Body of pancreas (tissue), 4 donors: Measurements from ENCODE around the gene RELA. TPM values are rescaled to one million over a fixed set of nuclear protein-coding genes. Genes with fewer than 3 reads are reported as not detected.

Experiments
- ATAC-seq: fragments of 150-250 bp; one replicate; pipeline ENCODE4 v1.9.1; 2016
- DNase-seq, 4 donors: peaks; one replicate each; pipeline ENCODE4 v3.0.0-alpha.2; 2019
- H3K27ac ChIP-seq, 4 donors: fragments of 200-600 bp; sonication (generic); 1 replicate in 3 of 4; 2 replicates in 1 of 4; pipeline versions ENCODE4 v1.5.1 to v1.6.1; 2016 to 2019; ENCODE audit warnings: mild to moderate bottlenecking in 1 of 4, mixed read lengths in 1 of 4, moderate library complexity in 1 of 4
- H3K27me3 ChIP-seq, 2 donors: fragments of 200-600 bp; sonication (generic); one replicate each; pipeline ENCODE4 v1.6.0; 2016; ENCODE audit warnings: mild to moderate bottlenecking in 1 of 2
- H3K36me3 ChIP-seq, 2 donors: fragments of 200-600 bp; sonication (generic); replicated peaks in 1 of 2; 2 replicates each; pipeline ENCODE4 v1.5.1; 2016; ENCODE audit warnings: low read depth in 2 of 2; ENCODE audit not compliant: insufficient read depth in 1 of 2
- H3K4me1 ChIP-seq: fragments of 200-600 bp; sonication (generic); one replicate; pipeline ENCODE4 v1.6.0; 2016
- H3K4me3 ChIP-seq, 2 donors: fragments of 200-600 bp; sonication (generic); 1 replicate in 1 of 2; 2 replicates in 1 of 2; pipeline ENCODE4 v1.5.1; 2016 to 2019
- H3K9me3 ChIP-seq, 3 donors: fragments of 200-600 bp; sonication (generic); 1 replicate in 2 of 3; 2 replicates in 1 of 3; pipeline ENCODE4 v1.5.1; 2016
- POLR2A ChIP-seq, 3 donors: fragments of 450-650 bp; IDR thresholded peaks; one replicate each; pipeline ENCODE4 v1.6.1; 2016; ENCODE audit warnings: antibody characterized with exemption in 3 of 3, mild to moderate bottlenecking in 2 of 3
- WGBS, 2 donors: methylation state at CpG; one replicate each; pipeline ENCODE4 v1.1.5; 2017; 5-methylcytosine and 5-hydroxymethylcytosine counted together
- intact Hi-C: fragments of 100-400 bp; cut with DNase I; formaldehyde crosslinking; loops from one replicate; pipeline ENCODE4 v1.15.1; 2023
- total RNA-seq, 2 donors: library from RNA; depleted of rRNA; stranded (reverse); fragments of >200 nt; gene quantifications; one replicate each; pipeline ENCODE4 v1.1.0, GENCODE V29; 2016
- TF ChIP-seq, protein P1 (sequence below), 7 experiments: fragments of 450-650 bp in 4 of 7; fragments of 200-600 bp in 3 of 7; sonication (generic) in 3 of 7; IDR thresholded peaks; one replicate each; pipeline ENCODE4 v1.5.1; 2016 to 2019; ENCODE audit warnings: antibody characterized with exemption in 7 of 7

The RELA gene
- total RNA-seq, 2 donors from 2014 or later: 27.5 to 45.8 TPM

DNA sequence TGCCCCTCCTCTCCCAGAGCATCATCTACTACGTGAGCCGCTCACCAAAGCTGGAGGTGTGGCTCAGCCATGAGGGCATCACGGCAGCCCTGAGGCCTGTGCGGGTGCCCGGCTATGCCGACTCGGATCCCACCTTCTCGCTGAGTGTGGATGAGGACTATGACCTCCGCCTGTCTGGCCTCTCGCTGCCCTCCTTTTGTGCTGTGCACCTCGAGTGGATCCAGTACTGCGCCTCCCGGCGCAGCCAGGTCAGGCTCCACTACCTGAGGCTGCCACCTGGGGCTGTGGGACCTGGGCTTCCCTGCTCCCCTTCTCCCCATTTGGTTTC, 28.6 kb downstream of the RELA start:
- Histone ChIP-seq H3K4me1 (peaks cover 30% of the 10 kb centered on the region), H3K27me3 (no peaks in the 10 kb centered on the region), H3K36me3 (peaks cover 8 to 31% of the 10 kb centered on the region in 2 donors), H3K4me3 (no peak overlapping the region), H3K27ac (no peak overlapping the region), H3K9me3 (no peaks in the 10 kb centered on the region)
- DNase-seq (no peak), ATAC-seq (no peak)
- TF ChIP-seq, protein P1, sequence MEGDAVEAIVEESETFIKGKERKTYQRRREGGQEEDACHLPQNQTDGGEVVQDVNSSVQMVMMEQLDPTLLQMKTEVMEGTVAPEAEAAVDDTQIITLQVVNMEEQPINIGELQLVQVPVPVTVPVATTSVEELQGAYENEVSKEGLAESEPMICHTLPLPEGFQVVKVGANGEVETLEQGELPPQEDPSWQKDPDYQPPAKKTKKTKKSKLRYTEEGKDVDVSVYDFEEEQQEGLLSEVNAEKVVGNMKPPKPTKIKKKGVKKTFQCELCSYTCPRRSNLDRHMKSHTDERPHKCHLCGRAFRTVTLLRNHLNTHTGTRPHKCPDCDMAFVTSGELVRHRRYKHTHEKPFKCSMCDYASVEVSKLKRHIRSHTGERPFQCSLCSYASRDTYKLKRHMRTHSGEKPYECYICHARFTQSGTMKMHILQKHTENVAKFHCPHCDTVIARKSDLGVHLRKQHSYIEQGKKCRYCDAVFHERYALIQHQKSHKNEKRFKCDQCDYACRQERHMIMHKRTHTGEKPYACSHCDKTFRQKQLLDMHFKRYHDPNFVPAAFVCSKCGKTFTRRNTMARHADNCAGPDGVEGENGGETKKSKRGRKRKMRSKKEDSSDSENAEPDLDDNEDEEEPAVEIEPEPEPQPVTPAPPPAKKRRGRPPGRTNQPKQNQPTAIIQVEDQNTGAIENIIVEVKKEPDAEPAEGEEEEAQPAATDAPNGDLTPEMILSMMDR (IDR thresholded peaks at IDR 0.05): no peak
- no peak for TF ChIP-seq POLR2A (IDR thresholded peaks at IDR 0.05)
- intact Hi-C loops: no loop called here
- 94 to 99% methylated on average over 6 to 13 of the region's 14 CpGs for WGBS, 2 donors

GRCh38 chr11:65633390-65634108, 29.2 kb downstream of the RELA start:
- TF ChIP-seq, protein P1 (IDR thresholded peaks at IDR 0.05): no peak
- TF ChIP-seq POLR2A (IDR thresholded peaks at IDR 0.05): no peak
- Histone ChIP-seq H3K4me1 (peaks cover 27% of the 10 kb centered on the region), H3K27ac (no peak overlapping the region), H3K36me3 (peaks cover 8 to 34% of the 10 kb centered on the region in 2 donors), H3K4me3 (no peak overlapping the region), H3K27me3 (no peaks in the 10 kb centered on the region), H3K9me3 (no peaks in the 10 kb centered on the region)
- DNase-seq (no peak), ATAC-seq (no peak)
- 69 to 85% methylated on average over 8 to 19 of the region's 20 CpGs for WGBS, 2 donors
- intact Hi-C loops: no loop called here

GRCh38 chr11:65630215-65630614, 32.5 kb downstream of the RELA start:
- H3K4me3 ChIP-seq: no peak overlapping the region
- 56 to 100% methylated on average over 4 to 11 of the region's 11 CpGs for WGBS, 2 donors
- H3K27ac ChIP-seq: no peak overlapping the region
- TF ChIP-seq, protein P1 (IDR thresholded peaks at IDR 0.05): no peak
- no peak for TF ChIP-seq POLR2A (IDR thresholded peaks at IDR 0.05)
- DNase-seq: no peak
- ATAC-seq: no peak
- peaks cover 2 to 41% of the 10 kb centered on the region in 2 donors for H3K36me3 ChIP-seq
- H3K4me1 ChIP-seq: no peaks in the 10 kb centered on the region
- H3K9me3 ChIP-seq: no peaks in the 10 kb centered on the region
- intact Hi-C loops: no loop called here
- no peaks in the 10 kb centered on the region for H3K27me3 ChIP-seq

DNA sequence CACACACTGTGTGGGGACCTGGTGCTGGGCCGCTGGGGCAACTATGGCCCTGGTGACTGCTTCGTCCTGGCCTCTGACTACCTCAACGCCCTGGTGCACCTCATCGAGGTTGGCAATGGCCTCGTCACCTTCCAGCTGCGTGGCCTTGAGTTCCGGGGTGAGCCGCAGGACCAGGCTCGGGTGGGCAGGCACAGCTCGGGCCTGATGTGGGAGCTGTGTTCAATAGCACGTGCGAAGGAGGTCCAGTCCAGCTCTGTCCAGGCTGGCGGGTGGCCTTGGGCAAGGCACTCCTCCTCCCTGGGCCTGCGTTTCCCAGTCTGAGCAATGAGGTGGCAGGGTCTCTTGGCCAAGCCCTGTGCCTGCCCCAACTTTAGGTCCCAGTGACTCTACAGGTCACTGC, 33.1 kb downstream of the RELA start:
- no peaks in the 10 kb centered on the region for H3K27me3 ChIP-seq
- H3K27ac ChIP-seq: no peak overlapping the region
- H3K4me3 ChIP-seq: no peak overlapping the region
- intact Hi-C loops: no loop called here
- no peaks in the 10 kb centered on the region for H3K4me1 ChIP-seq
- no peaks in the 10 kb centered on the region for H3K9me3 ChIP-seq
- ATAC-seq (no peak), DNase-seq (no peak)
- TF ChIP-seq POLR2A (IDR thresholded peaks at IDR 0.05): no peak
- TF ChIP-seq, protein P1 (IDR thresholded peaks at IDR 0.05): no peak
- WGBS, 2 donors: 87 to 88% methylated on average over 6 to 14 of the region's 14 CpGs
- H3K36me3 ChIP-seq: peaks cover 0 to 36% of the 10 kb centered on the region in 2 donors

- ATAC-seq (no peak), DNase-seq (no peak)
- no peaks in the 10 kb centered on the region for H3K27me3 ChIP-seq
- no peak overlapping the region for H3K4me3 ChIP-seq
- no peak overlapping the region for H3K27ac ChIP-seq
- H3K4me1 ChIP-seq: no peaks in the 10 kb centered on the region
- no peak for TF ChIP-seq POLR2A (IDR thresholded peaks at IDR 0.05)
- TF ChIP-seq, protein P1 (IDR thresholded peaks at IDR 0.05): no peak
- intact Hi-C loops: no loop called here
- WGBS, 2 donors: 89 to 93% methylated on average over 6 to 13 of the region's 13 CpGs
- no peaks in the 10 kb centered on the region for H3K9me3 ChIP-seq
- H3K36me3 ChIP-seq: peaks cover 0 to 41% of the 10 kb centered on the region in 2 donors
Measured at GRCh38 chr11:65627202-65627601, 35.5 kb downstream of the RELA start.
